A673 (cell line): ENCODE results near the gene ERMAP.
"Not testable (repeated sequence)": the region's sequence is repeated elsewhere in the genome, so short reads cannot be mapped to it uniquely, and the experiment has no call there.

Experiments
- CTCF ChIP-seq: fragments of 300-800, 200-600 bp; sonication (generic); conservative IDR thresholded peaks from 2 replicates; pipeline ENCODE4 v1.5.1; 2017; ENCODE audit warnings: low read depth, mild to moderate bottlenecking, antibody characterized with exemption, low read length, moderate library complexity, mixed read lengths
- EZH2 ChIP-seq: fragments of 200-600 bp; sonication (generic); IDR thresholded peaks from 2 replicates; pipeline ENCODE4 v1.6.1; 2017; ENCODE audit warnings: borderline replicate concordance, low read depth, mild to moderate bottlenecking, mixed read lengths, antibody characterized with exemption, low read length; ENCODE audit not compliant: poor library complexity, severe bottlenecking

DNA sequence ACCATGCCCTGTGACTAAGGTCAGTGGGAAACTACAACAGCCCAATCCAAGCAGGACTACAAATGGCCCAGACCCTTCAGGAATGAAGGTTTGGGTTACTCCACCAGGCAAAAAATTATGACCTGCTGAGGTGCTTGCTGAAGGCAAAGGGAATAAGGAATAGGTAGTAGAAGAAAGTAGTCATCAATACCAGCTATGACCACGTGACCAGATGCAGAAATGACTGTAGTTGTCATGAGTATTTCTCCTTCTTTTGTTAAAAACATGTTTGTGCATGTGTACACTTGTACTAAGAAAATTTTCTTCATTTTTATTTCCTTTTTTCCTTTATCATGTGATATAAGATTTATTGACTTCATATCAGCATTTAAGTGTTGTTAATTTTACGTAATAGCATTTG, 52.3 kb downstream of the ERMAP start:
- not testable (repeated sequence) for TF ChIP-seq CTCF, EZH2
